Naive thymus-derived CD4-positive, alpha-beta T cell (primary cell): ENCODE measurements around the gene ITGB4. TPM values are rescaled to one million over a fixed set of nuclear protein-coding genes. Genes with fewer than 3 reads are reported as not detected.

Experiments used
- ATAC-seq: fragments of 150-1000 bp; cut with Tn5 transposase; 2 replicates; pipeline ENCODE4 v1.10.0; 2021; ENCODE audit warnings: mild to moderate bottlenecking, moderate library complexity
- CTCF ChIA-PET: fragments of 350-600 bp; sonication (Branson Sonifier 250); formaldehyde crosslinking; loops from one replicate; lab custom pipeline; 2021; ENCODE audit warnings: antibody characterized with exemption; lab: Charles Lee
- POLR2A ChIA-PET: fragments of 350-600 bp; sonication (Branson Sonifier 250); formaldehyde crosslinking; loops from one replicate; lab custom pipeline; 2021; ENCODE audit warnings: antibody characterized with exemption, inconsistent platforms; lab: Charles Lee
- DNase-seq, 9 donors: peaks; one replicate each; pipeline versions ENCODE4 v3.0.0 to v3.0.0-alpha.2; 2020 to 2022; ENCODE audit warnings: mixed read lengths in 1 of 9
- H3K27ac ChIP-seq: one replicate; pipeline ENCODE4 v1.7.0; 2013; ENCODE audit warnings: mild to moderate bottlenecking, low read depth, low read length, moderate library complexity
- H3K27me3 ChIP-seq, 2 donors: one replicate each; pipeline ENCODE4 v1.7.0; 2013; ENCODE audit warnings: low read length in 2 of 2, mild to moderate bottlenecking in 2 of 2, moderate library complexity in 2 of 2; ENCODE audit not compliant: control insufficient read depth in 2 of 2, insufficient read depth in 2 of 2
- H3K36me3 ChIP-seq, 3 experiments: 1 replicate in 2 of 3; 2 replicates in 1 of 3; pipeline ENCODE4 v1.7.0; 2013; ENCODE audit warnings: low read length in 3 of 3, mild to moderate bottlenecking in 3 of 3, moderate library complexity in 1 of 3; ENCODE audit not compliant: insufficient read depth in 3 of 3, control insufficient read depth in 2 of 3
- H3K4me1 ChIP-seq, 2 donors: one replicate each; pipeline ENCODE4 v1.7.0; 2013; ENCODE audit warnings: low read length in 2 of 2, mild to moderate bottlenecking in 2 of 2, moderate library complexity in 1 of 2; ENCODE audit not compliant: control insufficient read depth in 2 of 2, insufficient read depth in 2 of 2
- H3K4me3 ChIP-seq: 2 replicates; pipeline ENCODE4 v1.7.0; 2013; ENCODE audit warnings: mild to moderate bottlenecking, low read length
- H3K9me3 ChIP-seq, 3 experiments: 1 replicate in 2 of 3; 2 replicates in 1 of 3; pipeline ENCODE4 v1.7.0; 2013; ENCODE audit warnings: low read length in 3 of 3; ENCODE audit not compliant: control insufficient read depth in 2 of 3
- H3K27ac Mint-ChIP-seq, 9 donors: one replicate each; pipeline ENCODE4 v1.8.0; 2020 to 2022; ENCODE audit warnings: mixed read lengths in 9 of 9, mild to moderate bottlenecking in 8 of 9, moderate library complexity in 5 of 9, inconsistent platforms in 2 of 9
- H3K27me3 Mint-ChIP-seq, 5 donors: one replicate each; pipeline ENCODE4 v1.8.0; 2021 to 2022; ENCODE audit warnings: mixed read lengths in 5 of 5, mild to moderate bottlenecking in 1 of 5
- H3K36me3 Mint-ChIP-seq, 5 donors: one replicate each; pipeline ENCODE4 v1.8.0; 2020 to 2022; ENCODE audit warnings: mixed read lengths in 5 of 5, mild to moderate bottlenecking in 3 of 5, inconsistent platforms in 1 of 5
- H3K4me1 Mint-ChIP-seq, 7 donors: one replicate each; pipeline ENCODE4 v1.8.0; 2020 to 2022; ENCODE audit warnings: mixed read lengths in 7 of 7, mild to moderate bottlenecking in 3 of 7, inconsistent platforms in 1 of 7
- H3K4me3 Mint-ChIP-seq, 10 donors: one replicate each; pipeline ENCODE4 v1.8.0; 2020 to 2022; ENCODE audit warnings: mild to moderate bottlenecking in 10 of 10, mixed read lengths in 10 of 10, moderate library complexity in 6 of 10, inconsistent platforms in 2 of 10
- H3K9me3 Mint-ChIP-seq, 11 donors: one replicate each; pipeline ENCODE4 v1.8.0; 2020 to 2022; ENCODE audit warnings: mixed read lengths in 11 of 11, mild to moderate bottlenecking in 4 of 11, inconsistent platforms in 1 of 11, moderate library complexity in 1 of 11
- intact Hi-C, 2 donors: fragments of 100-400 bp; cut with micrococcal nuclease; formaldehyde crosslinking; loops; one replicate each; pipeline ENCODE4 v1.15.1; 2023
- polyA plus RNA-seq, 2 donors: library from polyadenylated mRNA; unstranded; fragments of 300-500 nt; fragmentation: Illumina TruSeq; gene quantifications; one replicate each; pipeline ENCODE4 v1.2.3, GENCODE V29; 2021
- total RNA-seq, 6 experiments: library from RNA in 5 of 6; stranded (reverse) in 5 of 6; gene quantifications; 1 replicate in 5 of 6; 2 replicates in 1 of 6; pipeline ENCODE4 v1.2.3 and lab custom pipeline; 2021 to 2026

The ITGB4 gene
- total and polyA plus RNA-seq, 7 experiments from 2014 or later = 0.09 to 1.8 (median 0.77) TPM

- H3K27ac Mint-ChIP-seq = peak overlapping the region in 6 of 9 donors; percentile 61 to 86 (median 68)
- DNase-seq = no peak
These were observed 44.7 kb downstream of the ITGB4 start for GRCh38 chr17:75765981-75766380.

GRCh38 chr17:75767881-75768280 is 46.6 kb downstream of the ITGB4 start:
- H3K4me1 ChIP-seq = peaks cover 11% of the 10 kb centered on the region in 2 donors
- no peak overlapping the region for H3K4me3 Mint-ChIP-seq
- DNase-seq = no peak
- CTCF ChIA-PET = no interaction called here
- H3K36me3 ChIP-seq = no peaks in the 10 kb centered on the region
- H3K9me3 ChIP-seq = no peaks in the 10 kb centered on the region
- no peaks in the 10 kb centered on the region for H3K36me3 Mint-ChIP-seq
- intact Hi-C loops = no loop called here
- H3K27ac ChIP-seq = no peak overlapping the region
- POLR2A ChIA-PET = interaction anchor here (0.6 to 13.2 kb wide), 6 partner anchors 9 to 467 kb away, joined by 3 to 244 read pairs (median 4); a partner anchor contains a TSS
- no peaks in the 10 kb centered on the region for H3K27me3 Mint-ChIP-seq
- no peak for ATAC-seq
- no peaks in the 10 kb centered on the region for H3K27me3 ChIP-seq
- peak overlapping the region in 3 of 9 donors; percentile 32 to 89 (median 45) for H3K27ac Mint-ChIP-seq
- H3K4me1 Mint-ChIP-seq = peaks cover 0 to 13% (median 10%) of the 10 kb centered on the region in 7 donors
- H3K4me3 ChIP-seq = no peak overlapping the region
- H3K9me3 Mint-ChIP-seq = no peaks in the 10 kb centered on the region

More at GRCh38 chr17:75765981-75766380, 44.7 kb downstream of the ITGB4 start:
- Histone ChIP-seq H3K36me3 (no peaks in the 10 kb centered on the region), H3K27me3 (no peaks in the 10 kb centered on the region), H3K4me1 (peaks cover 11% of the 10 kb centered on the region in 2 donors), H3K9me3 (no peaks in the 10 kb centered on the region), H3K27ac (no peak overlapping the region), H3K4me3 (no peak overlapping the region)
- Mint-ChIP-seq H3K36me3 (no peaks in the 10 kb centered on the region), H3K9me3 (no peaks in the 10 kb centered on the region), H3K27me3 (no peaks in the 10 kb centered on the region), H3K4me1 (peaks cover 0 to 21% (median 10%) of the 10 kb centered on the region in 7 donors), H3K4me3 (peak overlapping the region in 9 of 10 donors; percentile 11 to 77 (median 39))
- intact Hi-C loops = loop anchor here (1.0 to 2.0 kb wide), 5 partner anchors 13 to 130 kb away; partner anchors contain the start of genes TRIM65 (in 1 of the 2) and UNK (in 1 of the 2)
- POLR2A ChIA-PET = interaction anchor here (0.6 to 13.2 kb wide), 8 partner anchors 11 to 656 kb away, joined by 3 to 244 read pairs (median 8); partner anchors contain the start of genes UNK and WBP2
- CTCF ChIA-PET = interaction anchor here (0.7 to 3.1 kb wide), 12 partner anchors 11 to 133 kb away, joined by 3 to 14 read pairs (median 8); partner anchors contain the start of genes SMIM5, TRIM65 and UNK
- ATAC-seq = no peak

- H3K36me3 ChIP-seq = peaks cover 0 to under 1% (median 0%) of the 10 kb centered on the region in 3 experiments
- DNase-seq (no peak), ATAC-seq (no peak)
- H3K27ac ChIP-seq = no peak overlapping the region
- Mint-ChIP-seq H3K27ac (no peak overlapping the region), H3K27me3 (no peaks in the 10 kb centered on the region), H3K4me3 (no peak overlapping the region), H3K9me3 (no peaks in the 10 kb centered on the region), H3K4me1 (peaks cover 0 to 5% (median 2%) of the 10 kb centered on the region in 7 donors), H3K36me3 (no peaks in the 10 kb centered on the region)
- intact Hi-C loops = no loop called here
- POLR2A ChIA-PET = interaction anchor here (0.7 to 13.2 kb wide), 4 partner anchors 7 to 85 kb away, joined by 3 to 244 read pairs (median 5); partner anchors contain the start of gene WBP2
- H3K4me3 ChIP-seq = no peak overlapping the region
- CTCF ChIA-PET = interaction anchor here (1.3 to 1.5 kb wide), 2 partner anchors 8 to 20 kb away, joined by 4 to 5 read pairs; no protein-coding TSS in a partner anchor
- peaks cover 0 to under 1% of the 10 kb centered on the region in 2 donors for H3K4me1 ChIP-seq
- H3K27me3 ChIP-seq = no peaks in the 10 kb centered on the region
- no peaks in the 10 kb centered on the region for H3K9me3 ChIP-seq
These were observed 48.3 kb downstream of the ITGB4 start for GRCh38 chr17:75769536-75769935.

GRCh38 chr17:75771334-75772281 is 50.3 kb downstream of the ITGB4 start:
- Mint-ChIP-seq H3K27ac (peak overlapping the region in 3 of 9 donors; percentile 32 to 59 (median 45)), H3K4me3 (no peak overlapping the region), H3K36me3 (peaks cover 0 to 7% (median 0%) of the 10 kb centered on the region in 5 donors), H3K4me1 (peaks cover 7 to 20% (median 15%) of the 10 kb centered on the region in 7 donors), H3K27me3 (no peaks in the 10 kb centered on the region), H3K9me3 (peaks cover 0 to 2% (median 0%) of the 10 kb centered on the region in 11 donors)
- POLR2A ChIA-PET = interaction anchor here (1.3 to 11.0 kb wide), 3 partner anchors 13 to 77 kb away, joined by 4 to 238 read pairs (median 106); partner anchors contain the start of genes UNC13D, UNK and WBP2
- Histone ChIP-seq H3K27me3 (no peaks in the 10 kb centered on the region), H3K36me3 (peaks cover 0 to 12% (median 0%) of the 10 kb centered on the region in 3 experiments), H3K4me3 (no peak overlapping the region), H3K27ac (no peak overlapping the region), H3K9me3 (no peaks in the 10 kb centered on the region), H3K4me1 (peaks cover 4 to 7% of the 10 kb centered on the region in 2 donors)
- ATAC-seq = no peak
- DNase-seq = no peak
- CTCF ChIA-PET = no interaction called here
- intact Hi-C loops = no loop called here

- Histone ChIP-seq H3K4me1 (peaks cover 15 to 17% of the 10 kb centered on the region in 2 donors), H3K27me3 (no peaks in the 10 kb centered on the region), H3K27ac (no peak overlapping the region), H3K4me3 (no peak overlapping the region), H3K9me3 (no peaks in the 10 kb centered on the region), H3K36me3 (peaks cover 2 to 18% (median 15%) of the 10 kb centered on the region in 3 experiments)
- H3K9me3 Mint-ChIP-seq = peaks cover 0 to 5% (median 0%) of the 10 kb centered on the region in 11 donors
- ChIA-PET CTCF (interaction anchor here (0.6 to 1.8 kb wide), 3 partner anchors 11 to 34 kb away, joined by 3 to 7 read pairs (median 4); no protein-coding TSS in a partner anchor), POLR2A (interaction anchor here (1.3 to 11.0 kb wide), 7 partner anchors 10 to 102 kb away, joined by 3 to 244 read pairs (median 77); partner anchors contain the start of genes GALK1, UNC13D, UNK and WBP2)
- H3K27ac Mint-ChIP-seq = peak overlapping the region in 5 of 9 donors; percentile 12 to 94 (median 21)
- intact Hi-C loops = no loop called here
- H3K27me3 Mint-ChIP-seq = no peaks in the 10 kb centered on the region
- DNase-seq (peak in 1 of 9 donors; percentile 20), ATAC-seq (no peak)
- no peak overlapping the region for H3K4me3 Mint-ChIP-seq
- peaks cover 12 to 35% (median 31%) of the 10 kb centered on the region in 7 donors for H3K4me1 Mint-ChIP-seq
- H3K36me3 Mint-ChIP-seq = peaks cover 7 to 24% (median 16%) of the 10 kb centered on the region in 5 donors
These were observed 52.0 kb downstream of the ITGB4 start for GRCh38 chr17:75773121-75773807.
